Activated naive CD4-positive, alpha-beta T cell treated with anti-CD3 and anti-CD28 coated beads, Interleukin-2, amount 50 U/mL, for 72 hours (primary cell): ENCODE data around the gene SUCLA2. TPM values are rescaled to one million over a fixed set of nuclear protein-coding genes. Genes with fewer than 3 reads are reported as not detected.

Experiments
- ATAC-seq, 2 donors: fragments of 150-1000 bp; cut with Tn5 transposase; 2 replicates each; pipeline ENCODE4 v1.10.0; 2021; ENCODE audit warnings: mild to moderate bottlenecking in 2 of 2, moderate library complexity in 2 of 2
- DNase-seq, 2 donors: peaks; one replicate each; pipeline ENCODE4 v3.0.0; 2021 to 2022; ENCODE audit warnings: low spot score in 2 of 2
- H3K27ac Mint-ChIP-seq, 2 donors: one replicate each; pipeline ENCODE4 v1.8.0; 2022; ENCODE audit warnings: mild to moderate bottlenecking in 2 of 2, mixed read lengths in 2 of 2
- H3K36me3 Mint-ChIP-seq, 2 donors: one replicate each; pipeline ENCODE4 v1.8.0; 2022; ENCODE audit warnings: mixed read lengths in 2 of 2
- H3K9me3 Mint-ChIP-seq, 2 donors: one replicate each; pipeline ENCODE4 v1.8.0; 2022; ENCODE audit warnings: mixed read lengths in 2 of 2
- total RNA-seq, 2 donors: library from RNA; stranded (reverse); gene quantifications; one replicate each; pipeline ENCODE4 v1.2.3, GENCODE V29; 2022

Gene SUCLA2
- 10 to 100 TPM; 50.3 to 61.5 TPM for total RNA-seq

DNA sequence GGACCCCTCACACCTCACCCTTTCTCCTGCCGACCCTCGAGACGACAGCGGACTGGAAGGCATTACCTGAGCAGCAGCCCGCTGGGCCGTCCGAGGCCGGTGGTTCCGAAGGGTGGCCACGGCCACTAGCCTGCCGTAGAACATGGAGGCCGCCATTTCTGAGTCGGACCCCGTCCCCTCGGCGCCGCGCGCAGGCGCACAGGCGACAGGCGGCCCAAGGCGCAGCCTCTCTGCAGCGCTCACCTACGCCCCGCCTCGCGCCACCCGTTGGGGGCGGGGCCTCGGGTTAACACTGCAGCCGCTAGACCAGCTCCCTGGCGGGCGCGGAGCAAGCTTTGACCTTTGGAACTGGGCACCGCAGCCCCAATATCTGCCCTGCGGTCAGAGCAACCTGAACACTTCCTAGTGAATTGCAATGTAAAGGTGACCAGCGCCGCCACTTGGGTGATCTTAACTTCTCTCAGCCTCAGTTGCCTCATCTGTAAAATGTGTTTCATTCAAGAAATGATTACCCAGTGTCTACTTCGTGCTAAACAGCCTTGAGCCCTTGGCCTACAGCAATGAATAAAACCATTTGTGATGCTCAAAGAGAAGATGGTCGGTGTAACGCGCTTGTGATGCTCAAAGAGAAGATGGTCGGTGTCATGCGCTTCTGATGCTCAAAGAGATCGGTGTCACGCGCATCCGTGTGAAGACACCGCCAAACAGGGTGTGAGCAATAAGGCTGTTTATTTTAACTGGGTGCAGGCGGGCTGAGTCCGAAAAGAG lies at the start of gene SUCLA2:
Gene SUCLA2, minus strand, starts transcription at position 160 of the 768 bp plus-strand sequence. Its CDS starts 4 bp downstream, at position 156.
- H3K27ac Mint-ChIP-seq: peak within 1 kb of the TSS; percentile 92 to 95
- H3K36me3 Mint-ChIP-seq: peaks cover 7 to 15% of the 10 kb centered on the region in 2 donors
- DNase-seq (peak; percentile 94 to 95), ATAC-seq (peak; percentile 99 to 100)
- H3K9me3 Mint-ChIP-seq: no peaks in the 10 kb centered on the region

DNA sequence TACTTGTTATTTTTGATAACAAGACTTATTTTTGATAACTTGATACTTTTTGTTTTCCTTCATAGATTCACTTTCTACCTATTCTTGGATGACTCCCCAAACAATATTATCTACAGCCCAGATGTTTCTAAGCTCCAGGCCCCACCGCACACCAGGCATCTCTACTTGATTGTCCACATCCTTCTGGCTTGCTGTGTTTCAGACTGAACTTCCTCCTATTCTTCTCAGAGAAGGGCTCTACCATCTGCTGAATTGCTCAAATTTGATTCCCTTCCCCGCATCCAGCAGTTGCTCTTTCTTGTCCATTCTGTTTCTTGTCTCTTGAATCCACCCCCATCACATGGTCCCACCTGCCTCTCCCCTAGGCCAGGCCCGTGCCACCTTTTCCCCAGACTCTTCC lies 49.5 kb upstream of the SUCLA2 start:
- ATAC-seq: no peak
- Mint-ChIP-seq H3K27ac (peak overlapping the region; percentile 37 to 70), H3K9me3 (no peaks in the 10 kb centered on the region), H3K36me3 (peaks cover 10 to 11% of the 10 kb centered on the region in 2 donors)
- no peak for DNase-seq

DNA sequence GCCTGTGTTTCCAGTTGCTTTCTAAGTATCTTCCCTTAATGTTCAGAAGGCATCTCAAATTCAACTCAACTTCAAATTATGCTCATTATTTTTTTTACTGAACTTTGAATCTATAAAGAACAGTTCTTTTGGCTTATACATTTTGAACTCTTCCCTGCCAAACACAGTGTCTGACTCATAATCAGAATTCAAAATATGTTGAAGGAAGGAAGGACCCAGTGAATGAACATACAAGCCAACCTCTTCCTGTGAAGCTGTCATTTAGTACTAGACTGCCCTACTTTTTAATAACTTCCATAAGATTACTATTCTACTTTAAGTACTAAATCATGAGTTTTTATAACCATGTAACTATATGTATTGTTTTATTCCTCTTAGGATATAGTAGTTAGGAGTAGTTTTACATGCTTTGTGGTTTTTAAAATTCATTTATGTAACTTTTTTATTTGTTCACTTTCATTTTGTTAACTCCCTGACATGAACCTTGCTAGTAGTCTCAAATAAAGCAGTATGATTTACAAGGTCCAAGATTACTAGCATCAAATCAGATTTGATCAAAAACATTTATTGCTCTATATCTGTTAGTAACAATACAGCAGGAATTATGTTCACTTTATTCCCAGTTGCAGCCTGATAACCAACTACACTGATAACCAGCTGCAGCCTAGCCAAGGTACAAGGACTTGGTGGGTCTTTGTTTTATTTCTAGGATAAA lies 42.9 kb upstream of the SUCLA2 start:
- H3K27ac Mint-ChIP-seq: peak overlapping the region; percentile 45 to 50
- H3K36me3 Mint-ChIP-seq: peaks cover 10 to 12% of the 10 kb centered on the region in 2 donors
- DNase-seq: no peak
- H3K9me3 Mint-ChIP-seq: no peaks in the 10 kb centered on the region
- ATAC-seq: peak; percentile 74 to 85

- no peaks in the 10 kb centered on the region for H3K9me3 Mint-ChIP-seq
- ATAC-seq (no peak), DNase-seq (no peak)
- H3K36me3 Mint-ChIP-seq: peaks cover 12 to 18% of the 10 kb centered on the region in 2 donors
- H3K27ac Mint-ChIP-seq: peak overlapping the region; percentile 50 to 75
These were observed 41.8 kb upstream of the SUCLA2 start for GRCh38 chr13:48042894-48043293.

DNA sequence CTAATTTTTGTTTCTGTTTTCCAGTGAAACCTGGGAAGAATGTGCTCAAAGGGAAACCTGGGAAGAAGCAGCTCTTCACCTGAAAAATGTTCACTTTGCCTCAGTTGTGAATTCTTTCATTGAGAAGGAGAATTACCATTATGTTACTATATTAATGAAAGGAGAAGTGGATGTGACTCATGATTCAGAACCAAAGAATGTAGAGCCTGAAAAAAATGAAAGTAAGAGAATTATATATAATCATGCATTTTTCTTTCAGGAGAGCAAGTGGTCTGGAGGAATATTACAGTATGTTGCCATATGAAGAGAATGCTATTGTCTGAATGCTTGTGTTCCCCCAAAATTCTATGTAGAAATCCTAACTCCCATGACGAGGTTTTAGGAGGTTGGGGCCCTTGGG lies 39.8 kb upstream of the SUCLA2 start:
- DNase-seq (no peak), ATAC-seq (no peak)
- peak overlapping the region; percentile 44 to 50 for H3K27ac Mint-ChIP-seq
- H3K9me3 Mint-ChIP-seq: no peaks in the 10 kb centered on the region
- H3K36me3 Mint-ChIP-seq: peaks cover 12 to 18% of the 10 kb centered on the region in 2 donors

DNA sequence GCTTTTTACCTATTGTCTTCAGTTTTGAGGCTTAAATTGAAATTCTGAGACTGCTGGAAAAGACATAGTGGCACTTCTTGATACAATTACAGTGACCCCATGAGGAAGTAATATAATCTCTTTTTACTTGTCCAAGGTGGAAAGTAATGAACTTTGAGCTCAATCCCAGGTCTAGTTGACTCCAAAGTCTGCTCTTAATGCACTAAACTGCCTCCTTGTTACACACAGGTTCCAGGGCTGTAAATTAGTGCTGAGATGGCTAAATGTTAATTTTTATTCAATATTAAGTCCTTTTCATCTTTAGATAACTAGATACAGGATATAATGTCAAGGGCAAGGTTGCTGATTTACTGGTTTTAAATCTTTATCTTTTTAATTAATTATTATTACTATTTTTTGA lies 39.0 kb upstream of the SUCLA2 start:
- Mint-ChIP-seq H3K36me3 (peaks cover 12 to 18% of the 10 kb centered on the region in 2 donors), H3K9me3 (no peaks in the 10 kb centered on the region), H3K27ac (peak overlapping the region; percentile 17 to 94)
- DNase-seq: no peak
- no peak for ATAC-seq

DNA sequence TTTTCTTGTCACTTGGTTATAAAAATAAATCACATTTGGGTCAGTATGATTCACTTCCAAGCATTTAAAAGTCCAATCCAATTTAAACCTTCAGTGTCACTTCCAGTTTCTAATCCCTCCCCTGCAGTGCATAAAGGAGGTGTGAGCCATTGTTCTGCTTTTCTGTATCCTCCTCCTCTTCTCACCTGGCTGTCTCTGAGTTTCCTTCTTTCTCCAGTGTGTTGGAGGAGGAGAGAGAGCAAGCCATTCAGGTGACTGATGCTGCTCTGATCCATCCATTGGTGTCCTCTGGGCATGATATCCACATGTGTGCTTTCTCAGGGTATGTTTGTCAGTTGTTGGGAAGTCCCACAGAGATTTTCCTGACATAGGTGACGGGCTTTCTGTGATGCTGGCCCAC lies 37.7 kb upstream of the SUCLA2 start:
- no peak for ATAC-seq
- DNase-seq: no peak
- Mint-ChIP-seq H3K36me3 (peaks cover 18 to 19% of the 10 kb centered on the region in 2 donors), H3K27ac (peak overlapping the region; percentile 88 to 94), H3K9me3 (no peaks in the 10 kb centered on the region)

- DNase-seq (peak; percentile 97), ATAC-seq (peak; percentile 92 to 94)
- peaks cover 18 to 22% of the 10 kb centered on the region in 2 donors for H3K36me3 Mint-ChIP-seq
- no peaks in the 10 kb centered on the region for H3K9me3 Mint-ChIP-seq
- H3K27ac Mint-ChIP-seq: peak within 1 kb of the TSS; percentile 88 to 94
These were observed 36.5 kb upstream of the SUCLA2 start, which contains the start of gene NUDT15 for GRCh38 chr13:48037346-48038173. TSS of gene NUDT15 (plus strand) at chr13:48037726. CDS start at chr13:48037747, 21 bp downstream.

DNA sequence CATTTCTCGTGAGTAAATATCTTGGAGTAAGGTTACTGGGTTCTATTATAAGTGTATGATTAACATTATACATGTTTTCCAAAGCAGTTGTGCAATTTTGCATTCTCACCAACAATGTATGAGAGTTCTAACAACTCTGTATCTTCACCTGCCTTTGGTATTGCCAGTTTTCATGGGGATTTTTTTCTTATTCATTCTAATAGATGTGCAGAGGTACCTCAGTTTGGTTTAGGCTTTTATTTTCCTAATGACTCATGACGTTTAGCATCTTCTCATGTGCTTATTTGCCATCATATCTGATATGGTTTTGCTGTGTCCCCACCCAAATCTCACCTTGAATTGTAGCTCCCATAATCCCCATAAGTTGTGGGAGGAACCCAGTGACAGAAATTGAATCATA lies 28.8 kb upstream of the SUCLA2 start:
- ATAC-seq (peak; percentile 59 to 71), DNase-seq (no peak)
- Mint-ChIP-seq H3K9me3 (peaks cover 6 to 21% of the 10 kb centered on the region in 2 donors), H3K36me3 (peaks cover 16 to 43% of the 10 kb centered on the region in 2 donors), H3K27ac (peak overlapping the region in 1 of 2 donors; percentile 27)

DNA sequence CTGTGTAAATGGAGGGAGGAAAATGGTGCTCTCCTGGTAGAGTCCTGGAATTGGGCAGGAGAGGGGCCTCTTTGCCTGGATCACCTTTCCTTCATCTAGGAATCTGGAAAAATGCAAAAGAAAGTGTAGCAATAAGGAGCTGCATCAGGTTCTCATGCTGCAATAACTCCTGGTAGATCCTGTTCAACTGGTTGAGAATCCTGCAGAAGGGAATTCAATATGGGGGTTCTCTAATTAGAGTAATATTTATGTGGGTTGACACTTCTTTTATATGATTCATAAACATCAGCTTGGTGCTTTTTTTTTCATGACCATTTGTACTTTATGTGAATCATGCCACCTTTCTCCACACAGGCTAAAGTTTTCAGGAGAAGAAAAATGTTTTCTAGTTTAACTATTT lies 27.0 kb upstream of the SUCLA2 start:
- no peak overlapping the region for H3K27ac Mint-ChIP-seq
- peaks cover 16 to 37% of the 10 kb centered on the region in 2 donors for H3K36me3 Mint-ChIP-seq
- ATAC-seq (no peak), DNase-seq (no peak)
- peaks cover 6 to 21% of the 10 kb centered on the region in 2 donors for H3K9me3 Mint-ChIP-seq

DNA sequence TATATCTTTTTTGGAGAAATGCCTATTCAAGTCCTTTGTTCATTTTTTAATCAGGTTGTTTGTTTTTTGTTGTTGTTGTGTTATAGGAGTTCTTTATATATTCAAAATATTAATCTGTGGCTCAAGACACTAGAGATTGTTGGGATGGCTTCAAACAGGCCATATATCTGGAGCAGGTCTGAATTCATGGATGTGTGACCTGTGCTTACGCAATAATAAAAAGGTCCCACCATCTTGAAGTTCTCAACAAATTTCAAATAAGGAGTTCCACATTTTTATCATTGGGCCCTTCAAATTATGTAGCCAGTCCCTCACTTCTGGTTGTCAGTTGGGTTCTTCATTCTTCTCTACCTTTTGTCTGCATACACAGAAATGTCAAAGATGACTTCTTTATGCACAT lies 18.7 kb upstream of the SUCLA2 start:
- H3K36me3 Mint-ChIP-seq: peaks cover 0 to 4% of the 10 kb centered on the region in 2 donors

DNA sequence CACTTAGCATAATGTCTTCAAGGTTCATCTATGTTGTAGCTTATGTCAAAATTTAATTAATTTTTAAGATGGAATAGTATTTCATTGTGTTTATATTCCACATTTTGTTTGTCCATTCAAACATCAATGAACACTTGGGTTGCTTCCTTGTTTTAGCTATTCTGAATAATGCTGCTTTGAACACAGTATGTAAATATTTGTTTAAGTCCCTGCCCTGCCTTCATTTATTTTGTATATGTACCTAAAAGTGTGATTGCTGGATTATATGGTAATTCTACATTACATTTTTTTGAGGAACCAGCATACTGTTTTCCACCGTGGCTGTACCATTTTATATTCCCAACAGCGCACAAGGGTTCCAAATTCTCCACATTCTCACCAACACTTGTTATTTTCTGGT lies 17.6 kb upstream of the SUCLA2 start:
- Mint-ChIP-seq H3K27ac (no peak overlapping the region), H3K36me3 (peaks cover 0 to 4% of the 10 kb centered on the region in 2 donors)

More for the DNA sequence above, 18.7 kb upstream of the SUCLA2 start:
- Mint-ChIP-seq H3K27ac (no peak overlapping the region), H3K9me3 (no peaks in the 10 kb centered on the region)
- no peak for DNase-seq
- no peak for ATAC-seq

GRCh38 chr13:48014359-48014758 lies 13.3 kb upstream of the SUCLA2 start:
- H3K36me3 Mint-ChIP-seq: no peaks in the 10 kb centered on the region
- DNase-seq (no peak), ATAC-seq (no peak)
- no peaks in the 10 kb centered on the region for H3K9me3 Mint-ChIP-seq
- no peak overlapping the region for H3K27ac Mint-ChIP-seq

More for the DNA sequence above, 17.6 kb upstream of the SUCLA2 start:
- DNase-seq (no peak), ATAC-seq (no peak)
- no peaks in the 10 kb centered on the region for H3K9me3 Mint-ChIP-seq

GRCh38 chr13:48012668-48013067 lies 11.6 kb upstream of the SUCLA2 start:
- DNase-seq (no peak), ATAC-seq (no peak)
- H3K9me3 Mint-ChIP-seq: no peaks in the 10 kb centered on the region
- no peak overlapping the region for H3K27ac Mint-ChIP-seq
- peaks cover 0 to 5% of the 10 kb centered on the region in 2 donors for H3K36me3 Mint-ChIP-seq

DNA sequence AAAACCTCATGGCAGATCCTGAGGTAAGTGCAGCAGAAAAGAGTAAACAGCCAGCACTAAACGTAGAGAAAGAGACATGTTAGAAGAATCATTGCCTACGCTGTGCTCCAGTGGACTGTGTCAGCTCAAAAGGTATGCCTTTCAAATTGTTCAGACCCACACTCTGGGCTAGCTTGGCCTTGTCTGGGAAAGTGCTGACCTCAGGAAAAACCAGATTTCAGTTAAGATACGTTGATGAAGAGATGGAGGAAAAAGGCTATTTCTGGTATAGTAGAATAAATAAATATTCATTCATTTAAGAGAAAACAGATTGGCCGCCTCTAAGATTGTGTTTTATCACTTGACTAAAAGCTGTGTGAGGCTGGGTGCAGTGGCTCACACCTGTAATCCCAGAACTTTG lies 9.6 kb upstream of the SUCLA2 start:
- no peaks in the 10 kb centered on the region for H3K9me3 Mint-ChIP-seq
- ATAC-seq: no peak

GRCh38 chr13:48009284-48009683 lies 8.2 kb upstream of the SUCLA2 start:
- no peak for ATAC-seq
- H3K9me3 Mint-ChIP-seq: no peaks in the 10 kb centered on the region
- peaks cover 0 to 5% of the 10 kb centered on the region in 2 donors for H3K36me3 Mint-ChIP-seq
- DNase-seq: no peak
- no peak overlapping the region for H3K27ac Mint-ChIP-seq

More for the DNA sequence above, 9.6 kb upstream of the SUCLA2 start:
- peak overlapping the region in 1 of 2 donors; percentile 18 for H3K27ac Mint-ChIP-seq
- no peak for DNase-seq
- H3K36me3 Mint-ChIP-seq: peaks cover 0 to 5% of the 10 kb centered on the region in 2 donors
